Measurements from ENCODE around the gene LRRK1. TPM values are rescaled to one million over a fixed set of nuclear protein-coding genes. Genes with fewer than 3 reads are reported as not detected.

The LRRK1 gene
- polyA plus RNA-seq, 1 of the 3 experiments (the other 2 are of a cell fraction) = 6.9 TPM

- no peak overlapping the region for H3K4me3 ChIP-seq (ENCODE audit: low read depth in 2 of 2, low read length in 1 of 2)
- POLR2A ChIA-PET = no interaction called here
Measured at GRCh38 chr15:100920516-100921135, 1.5 kb downstream of the LRRK1 start.

DNA sequence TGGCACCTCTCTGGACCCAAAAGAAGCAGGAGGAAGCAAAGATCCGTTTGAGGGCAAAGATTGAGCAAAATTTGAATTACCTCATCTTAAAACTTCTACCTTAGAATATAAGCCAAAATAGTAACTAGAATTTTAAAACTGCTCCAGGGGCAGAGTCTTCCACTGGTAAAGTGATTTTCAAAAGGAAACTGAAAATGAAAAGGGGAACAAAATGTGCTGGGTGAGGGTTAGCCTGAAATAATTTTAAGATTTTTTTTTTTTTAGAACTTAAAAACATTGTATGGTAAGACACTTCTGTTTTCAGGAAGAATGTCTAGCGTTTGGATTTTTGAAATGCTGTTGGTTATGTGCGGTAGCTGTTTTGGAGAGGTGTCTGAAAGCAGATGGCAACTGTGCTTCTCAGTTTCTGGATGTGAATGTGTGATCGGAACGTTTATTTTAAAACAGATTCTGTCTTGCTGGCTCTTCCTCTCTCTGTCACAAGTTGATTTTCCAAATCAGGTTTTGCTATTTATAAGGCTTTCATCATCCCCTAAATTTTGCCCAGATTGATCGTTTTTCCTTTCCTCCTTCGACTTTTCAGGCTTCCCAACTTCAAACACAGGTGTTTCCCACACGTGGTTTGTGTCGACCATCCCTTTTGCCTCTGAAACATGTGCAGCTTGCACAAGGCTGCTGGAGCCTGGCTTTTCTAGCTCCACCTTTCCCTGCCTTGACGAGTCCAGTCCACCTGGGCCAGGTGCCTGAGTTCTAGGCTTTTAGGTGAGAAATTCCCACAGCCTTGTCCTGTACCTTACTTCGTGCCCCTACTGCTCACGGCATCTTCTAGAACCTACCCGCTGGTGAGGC, 3.3 kb downstream of the LRRK1 start:
- no peaks in the 10 kb centered on the region for H3K9me3 ChIP-seq
- no peaks in the 10 kb centered on the region for H3K27me3 ChIP-seq (ENCODE audit: insufficient read depth)
- TF ChIP-seq, protein P1, sequence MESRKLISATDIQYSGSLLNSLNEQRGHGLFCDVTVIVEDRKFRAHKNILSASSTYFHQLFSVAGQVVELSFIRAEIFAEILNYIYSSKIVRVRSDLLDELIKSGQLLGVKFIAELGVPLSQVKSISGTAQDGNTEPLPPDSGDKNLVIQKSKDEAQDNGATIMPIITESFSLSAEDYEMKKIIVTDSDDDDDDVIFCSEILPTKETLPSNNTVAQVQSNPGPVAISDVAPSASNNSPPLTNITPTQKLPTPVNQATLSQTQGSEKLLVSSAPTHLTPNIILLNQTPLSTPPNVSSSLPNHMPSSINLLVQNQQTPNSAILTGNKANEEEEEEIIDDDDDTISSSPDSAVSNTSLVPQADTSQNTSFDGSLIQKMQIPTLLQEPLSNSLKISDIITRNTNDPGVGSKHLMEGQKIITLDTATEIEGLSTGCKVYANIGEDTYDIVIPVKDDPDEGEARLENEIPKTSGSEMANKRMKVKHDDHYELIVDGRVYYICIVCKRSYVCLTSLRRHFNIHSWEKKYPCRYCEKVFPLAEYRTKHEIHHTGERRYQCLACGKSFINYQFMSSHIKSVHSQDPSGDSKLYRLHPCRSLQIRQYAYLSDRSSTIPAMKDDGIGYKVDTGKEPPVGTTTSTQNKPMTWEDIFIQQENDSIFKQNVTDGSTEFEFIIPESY (IDR thresholded peaks at IDR 0.05; ENCODE audit: borderline replicate concordance, low read depth) = no peak
- no peak for TF ChIP-seq EZH2phosphoT487 (IDR thresholded peaks at IDR 0.05; ENCODE audit: borderline replicate concordance, low read depth)
- H3K4me1 ChIP-seq (ENCODE audit: control insufficient read depth in 1 of 2, insufficient read depth in 2 of 2, low read depth in 1 of 2, low read length in 1 of 2) = peaks cover 0 to 25% of the 10 kb centered on the region in 2 experiments; a peak in 1 of 4 replicates
- H3K79me2 ChIP-seq (ENCODE audit: insufficient read depth) = peaks cover 4% of the 10 kb centered on the region; the same call in 1 of the 2 replicates
- no peak overlapping the region for H3K27ac ChIP-seq (ENCODE audit: low read depth in 2 of 2, low read length in 1 of 2)
- no peaks in the 10 kb centered on the region for H3K9me2 ChIP-seq
- no peak overlapping the region for H3K4me3 ChIP-seq (ENCODE audit: low read depth in 2 of 2, low read length in 1 of 2)
- no peak overlapping the region for H3K4me2 ChIP-seq
- CTCF ChIA-PET = interaction anchor here (1.4 to 7.6 kb wide), 2 partner anchors 17 to 93 kb away, joined by 3 to 86 read pairs; no protein-coding TSS in a partner anchor
- WGBS (ENCODE audit: low lambda C conversion rate) = 89% methylated on average over 13 of the region's 13 CpGs
- no peaks in the 10 kb centered on the region for H4K20me1 ChIP-seq (ENCODE audit: insufficient read depth)
- no peak overlapping the region for H3K9ac ChIP-seq
- H3F3A ChIP-seq (replicated peaks; ENCODE audit: insufficient read depth) = peaks cover 11% of the 10 kb centered on the region
- POLR2A ChIA-PET = no interaction called here
- peaks cover 0 to 11% of the 10 kb centered on the region in 2 experiments for H3K36me3 ChIP-seq (replicated peaks in 1 of 2; ENCODE audit: control insufficient read depth in 1 of 2, insufficient read depth in 2 of 2, low read length in 1 of 2)
- no peak for DNase-seq
- H2AFZ ChIP-seq (ENCODE audit: low read depth) = no peak overlapping the region

More at GRCh38 chr15:100920516-100921135, 1.5 kb downstream of the LRRK1 start:
- peaks cover 0 to 27% of the 10 kb centered on the region in 2 experiments; a peak in 1 of 4 replicates for H3K4me1 ChIP-seq (ENCODE audit: control insufficient read depth in 1 of 2, insufficient read depth in 2 of 2, low read depth in 1 of 2, low read length in 1 of 2)
- peaks cover 0 to 9% of the 10 kb centered on the region in 2 experiments for H3K36me3 ChIP-seq (replicated peaks in 1 of 2; ENCODE audit: control insufficient read depth in 1 of 2, insufficient read depth in 2 of 2, low read length in 1 of 2)
- H3K79me2 ChIP-seq (ENCODE audit: insufficient read depth) = peaks cover 4% of the 10 kb centered on the region; the same call in 1 of the 2 replicates
- no peaks in the 10 kb centered on the region for H3K9me3 ChIP-seq
- DNase-seq = no peak
- H4K20me1 ChIP-seq (ENCODE audit: insufficient read depth) = no peaks in the 10 kb centered on the region
- H3K27me3 ChIP-seq (ENCODE audit: insufficient read depth) = no peaks in the 10 kb centered on the region
- no peak overlapping the region; the same call in 1 of the 2 replicates for H3K4me2 ChIP-seq
- no peak for TF ChIP-seq CHD2 (IDR thresholded peaks at IDR 0.05; ENCODE audit: low read length, partially characterized antibody)
- no peak for TF ChIP-seq RFX5 (IDR thresholded peaks at IDR 0.05; ENCODE audit: low read length)
- no peak for TF ChIP-seq FOXM1 (IDR thresholded peaks at IDR 0.05; ENCODE audit: low read depth)
- TF ChIP-seq MAX (IDR thresholded peaks at IDR 0.05; ENCODE audit: low read depth) = no peak
- TF ChIP-seq FOSL2 (IDR thresholded peaks at IDR 0.05; ENCODE audit: borderline replicate concordance, low read depth) = no peak
- no peak for TF ChIP-seq GABPA (IDR thresholded peaks at IDR 0.05; ENCODE audit: low read depth)
- TF ChIP-seq TEAD4 (IDR thresholded peaks at IDR 0.05; ENCODE audit: borderline replicate concordance, insufficient read depth) = no peak
- no peak for TF ChIP-seq POLR2AphosphoS5 (IDR thresholded peaks at IDR 0.05; ENCODE audit: low read depth, low read length)
- TF ChIP-seq, protein P2, sequence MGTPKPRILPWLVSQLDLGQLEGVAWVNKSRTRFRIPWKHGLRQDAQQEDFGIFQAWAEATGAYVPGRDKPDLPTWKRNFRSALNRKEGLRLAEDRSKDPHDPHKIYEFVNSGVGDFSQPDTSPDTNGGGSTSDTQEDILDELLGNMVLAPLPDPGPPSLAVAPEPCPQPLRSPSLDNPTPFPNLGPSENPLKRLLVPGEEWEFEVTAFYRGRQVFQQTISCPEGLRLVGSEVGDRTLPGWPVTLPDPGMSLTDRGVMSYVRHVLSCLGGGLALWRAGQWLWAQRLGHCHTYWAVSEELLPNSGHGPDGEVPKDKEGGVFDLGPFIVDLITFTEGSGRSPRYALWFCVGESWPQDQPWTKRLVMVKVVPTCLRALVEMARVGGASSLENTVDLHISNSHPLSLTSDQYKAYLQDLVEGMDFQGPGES (IDR thresholded peaks at IDR 0.05; ENCODE audit: low read depth, low read length) = no peak
- H3K27ac ChIP-seq (ENCODE audit: low read depth in 2 of 2, low read length in 1 of 2) = no peak overlapping the region
- H3F3A ChIP-seq (replicated peaks; ENCODE audit: insufficient read depth) = peaks cover 11% of the 10 kb centered on the region
- H3K9ac ChIP-seq = no peak overlapping the region
- H2AFZ ChIP-seq (ENCODE audit: low read depth) = no peak overlapping the region
- H3K9me2 ChIP-seq = no peaks in the 10 kb centered on the region
- CTCF ChIA-PET = interaction anchor here (1.0 to 7.6 kb wide), 7 partner anchors 9 to 335 kb away, joined by 3 to 156 read pairs (median 33); no protein-coding TSS in a partner anchor
- 98% methylated on average over 8 of the region's 8 CpGs for WGBS (ENCODE audit: low lambda C conversion rate)
